Parathyroid adenoma (tissue), 2 donors: Measurements from ENCODE around the gene ARHGEF11.

Experiments used
- H2AFZ ChIP-seq: fragments of 300-600 bp; sonication (generic); one replicate; pipeline ENCODE4 v1.7.0; 2017; ENCODE audit warnings: antibody characterized with exemption, mild to moderate bottlenecking
- H3K27ac ChIP-seq: fragments of 300-600 bp; sonication (generic); one replicate; pipeline ENCODE4 v1.7.0; 2017
- H3K27me3 ChIP-seq: fragments of 300-600 bp; sonication (generic); one replicate; pipeline ENCODE4 v1.7.0; 2017; ENCODE audit warnings: low read length; ENCODE audit not compliant: control insufficient read depth, insufficient read depth
- H3K36me3 ChIP-seq: fragments of 300-600 bp; sonication (generic); one replicate; pipeline ENCODE4 v1.7.0; 2017; ENCODE audit warnings: low read length; ENCODE audit not compliant: control insufficient read depth, insufficient read depth
- H3K4me1 ChIP-seq: fragments of 300-600 bp; sonication (generic); one replicate; pipeline ENCODE4 v1.7.0; 2017; ENCODE audit warnings: control low read depth
- H3K4me2 ChIP-seq: fragments of 300-600 bp; sonication (generic); one replicate; pipeline ENCODE4 v1.7.0; 2017; ENCODE audit warnings: low read length
- H3K4me3 ChIP-seq: fragments of 300-600 bp; sonication (generic); one replicate; pipeline ENCODE4 v1.7.0; 2017; ENCODE audit warnings: low read depth, low read length
- H3K79me2 ChIP-seq: fragments of 300-600 bp; sonication (generic); one replicate; pipeline ENCODE4 v1.7.0; 2017; ENCODE audit warnings: control low read depth
- H3K9ac ChIP-seq: fragments of 300-600 bp; sonication (generic); one replicate; pipeline ENCODE4 v1.7.0; 2017; ENCODE audit warnings: mild to moderate bottlenecking
- H3K9me3 ChIP-seq: fragments of 300-600 bp; sonication (generic); one replicate; pipeline ENCODE4 v1.7.0; 2017; ENCODE audit warnings: low read length; ENCODE audit not compliant: control insufficient read depth
- TF ChIP-seq, protein P1 (sequence below): fragments of 300-600 bp; sonication (generic); IDR thresholded peaks from one replicate; pipeline ENCODE4 v1.7.0; 2017; ENCODE audit warnings: antibody characterized with exemption, mild to moderate bottlenecking
- donor health status: primary hyperparathyroidism.

Gene ARHGEF11

DNA sequence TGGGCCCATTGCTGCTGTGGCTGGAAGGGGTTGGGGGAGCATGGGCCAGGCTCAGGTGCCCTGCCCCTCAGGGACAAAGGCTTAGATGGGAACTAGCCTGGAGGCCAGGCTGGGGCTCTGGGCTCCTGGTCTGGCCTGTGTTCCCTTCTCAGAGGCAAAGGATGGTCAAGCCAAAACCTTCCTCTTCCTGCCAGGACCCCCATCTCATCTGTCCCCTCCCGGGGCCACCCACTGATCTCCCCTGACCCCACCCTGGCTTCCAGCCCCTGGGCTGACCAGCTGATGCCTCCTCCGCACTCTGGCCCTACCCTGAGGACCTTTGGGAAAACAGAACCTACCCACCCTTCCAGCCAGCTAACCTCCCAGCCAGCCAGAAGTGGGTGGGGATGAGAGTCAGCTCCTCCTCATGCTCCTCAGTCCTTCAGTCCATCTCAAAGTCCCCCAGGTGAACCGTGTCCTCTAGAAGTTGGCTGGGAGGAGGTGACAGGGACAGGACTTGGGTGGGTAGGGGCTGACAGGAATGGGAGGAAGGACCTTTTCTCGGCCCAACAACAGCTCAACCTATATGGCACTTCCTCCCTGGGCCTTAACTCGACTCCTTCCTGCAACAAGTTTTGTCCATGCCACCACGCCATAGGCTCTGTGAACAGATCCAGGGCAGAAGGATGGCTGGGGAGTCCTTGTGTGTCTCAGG, 144.5 kb downstream of the ARHGEF11 start:
- no peak overlapping the region for H3K9ac ChIP-seq
- H3K4me2 ChIP-seq = no peak overlapping the region
- H3K4me1 ChIP-seq = peaks cover 2% of the 10 kb centered on the region
- H3K27me3 ChIP-seq = no peaks in the 10 kb centered on the region
- no peak overlapping the region for H3K4me3 ChIP-seq
- no peaks in the 10 kb centered on the region for H3K9me3 ChIP-seq
- H3K36me3 ChIP-seq = no peaks in the 10 kb centered on the region
- TF ChIP-seq, protein P1, sequence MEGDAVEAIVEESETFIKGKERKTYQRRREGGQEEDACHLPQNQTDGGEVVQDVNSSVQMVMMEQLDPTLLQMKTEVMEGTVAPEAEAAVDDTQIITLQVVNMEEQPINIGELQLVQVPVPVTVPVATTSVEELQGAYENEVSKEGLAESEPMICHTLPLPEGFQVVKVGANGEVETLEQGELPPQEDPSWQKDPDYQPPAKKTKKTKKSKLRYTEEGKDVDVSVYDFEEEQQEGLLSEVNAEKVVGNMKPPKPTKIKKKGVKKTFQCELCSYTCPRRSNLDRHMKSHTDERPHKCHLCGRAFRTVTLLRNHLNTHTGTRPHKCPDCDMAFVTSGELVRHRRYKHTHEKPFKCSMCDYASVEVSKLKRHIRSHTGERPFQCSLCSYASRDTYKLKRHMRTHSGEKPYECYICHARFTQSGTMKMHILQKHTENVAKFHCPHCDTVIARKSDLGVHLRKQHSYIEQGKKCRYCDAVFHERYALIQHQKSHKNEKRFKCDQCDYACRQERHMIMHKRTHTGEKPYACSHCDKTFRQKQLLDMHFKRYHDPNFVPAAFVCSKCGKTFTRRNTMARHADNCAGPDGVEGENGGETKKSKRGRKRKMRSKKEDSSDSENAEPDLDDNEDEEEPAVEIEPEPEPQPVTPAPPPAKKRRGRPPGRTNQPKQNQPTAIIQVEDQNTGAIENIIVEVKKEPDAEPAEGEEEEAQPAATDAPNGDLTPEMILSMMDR = no peak
- no peak overlapping the region for H3K27ac ChIP-seq
- H3K79me2 ChIP-seq = no peaks in the 10 kb centered on the region
- H2AFZ ChIP-seq = no peak overlapping the region

DNA sequence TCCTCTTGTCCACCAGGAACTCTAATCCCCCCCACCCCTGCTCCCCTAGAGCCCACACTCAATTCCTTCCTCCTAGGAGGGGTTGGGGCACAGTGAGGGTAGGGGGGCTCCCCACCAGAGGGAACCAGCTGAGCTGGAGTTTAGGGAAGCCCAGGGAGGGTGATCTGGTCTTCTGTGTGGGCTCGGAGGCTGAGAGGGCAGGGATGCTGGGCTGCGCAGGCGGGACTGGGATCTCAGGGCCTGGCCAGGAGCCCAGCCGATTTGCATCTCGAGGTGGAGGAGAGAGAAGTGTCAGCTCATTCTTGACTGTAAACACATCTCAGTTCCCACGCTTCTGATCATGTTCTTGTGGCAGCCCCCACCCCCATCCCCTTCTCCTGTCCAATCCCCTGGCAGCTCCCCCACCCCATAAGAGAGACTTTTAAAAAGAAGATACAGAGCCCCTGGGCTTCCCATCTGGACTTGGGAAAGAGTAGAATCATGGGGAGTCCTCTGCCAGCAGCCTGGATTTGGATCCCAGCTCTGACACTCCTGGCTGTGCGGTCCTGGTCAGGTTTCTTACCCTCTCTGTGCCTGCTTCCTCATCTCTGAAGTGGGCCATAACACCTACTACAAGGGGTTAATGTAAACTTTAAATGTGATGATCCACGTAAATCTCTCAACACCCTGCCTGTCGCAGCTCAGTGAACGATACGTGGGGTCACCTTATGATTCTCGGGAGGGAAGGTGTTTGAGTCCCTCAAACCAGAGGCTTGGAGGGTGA, 145.4 kb downstream of the ARHGEF11 start:
- Histone ChIP-seq H3K27me3 (no peaks in the 10 kb centered on the region), H3K9ac (no peak overlapping the region), H3K9me3 (no peaks in the 10 kb centered on the region), H3K79me2 (no peaks in the 10 kb centered on the region), H3K4me1 (peaks cover 2% of the 10 kb centered on the region), H3K4me3 (no peak overlapping the region), H3K4me2 (no peak overlapping the region), H2AFZ (no peak overlapping the region), H3K27ac (no peak overlapping the region), H3K36me3 (no peaks in the 10 kb centered on the region)
- TF ChIP-seq, protein P1 = no peak

DNA sequence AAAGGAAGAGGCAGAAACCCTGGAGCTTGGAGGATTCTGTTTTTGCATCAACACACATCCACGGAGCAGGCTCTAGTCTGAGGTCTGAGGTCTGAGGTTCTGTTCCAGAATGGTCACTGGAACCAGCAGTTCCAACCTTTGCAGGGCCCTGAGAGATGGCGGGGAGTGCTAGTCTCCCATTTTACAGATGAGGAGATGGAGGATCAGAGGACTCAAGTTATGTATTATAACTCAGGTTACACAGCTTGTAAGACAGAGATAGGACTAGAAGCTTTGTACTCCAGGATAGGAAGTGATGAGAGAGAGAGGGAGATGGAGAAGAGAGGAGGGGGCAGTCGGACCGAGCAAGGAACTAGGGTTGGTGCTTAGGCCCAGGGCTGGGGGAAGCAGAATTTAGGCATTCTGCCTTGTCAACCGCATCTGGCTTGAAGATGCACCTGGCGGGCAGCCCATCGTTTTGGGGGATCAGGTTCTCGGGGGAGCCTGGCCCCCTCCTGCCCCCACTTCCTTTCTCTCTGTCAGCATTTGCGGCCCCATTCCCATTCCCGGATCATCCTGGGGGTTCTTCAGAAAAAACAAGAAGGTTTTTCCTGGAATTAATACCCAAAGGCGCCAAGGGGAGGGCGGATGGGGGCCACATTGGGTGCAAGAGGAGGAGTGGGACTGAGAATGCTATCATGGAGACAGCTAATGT, 146.4 kb downstream of the ARHGEF11 start:
- H3K4me2 ChIP-seq = no peak overlapping the region
- H3K79me2 ChIP-seq = no peaks in the 10 kb centered on the region
- no peak overlapping the region for H3K4me3 ChIP-seq
- H3K9me3 ChIP-seq = no peaks in the 10 kb centered on the region
- H2AFZ ChIP-seq = no peak overlapping the region
- H3K36me3 ChIP-seq = no peaks in the 10 kb centered on the region
- no peak overlapping the region for H3K9ac ChIP-seq
- TF ChIP-seq, protein P1 = no peak
- no peak overlapping the region for H3K27ac ChIP-seq
- H3K4me1 ChIP-seq = peaks cover 2% of the 10 kb centered on the region
- no peaks in the 10 kb centered on the region for H3K27me3 ChIP-seq

DNA sequence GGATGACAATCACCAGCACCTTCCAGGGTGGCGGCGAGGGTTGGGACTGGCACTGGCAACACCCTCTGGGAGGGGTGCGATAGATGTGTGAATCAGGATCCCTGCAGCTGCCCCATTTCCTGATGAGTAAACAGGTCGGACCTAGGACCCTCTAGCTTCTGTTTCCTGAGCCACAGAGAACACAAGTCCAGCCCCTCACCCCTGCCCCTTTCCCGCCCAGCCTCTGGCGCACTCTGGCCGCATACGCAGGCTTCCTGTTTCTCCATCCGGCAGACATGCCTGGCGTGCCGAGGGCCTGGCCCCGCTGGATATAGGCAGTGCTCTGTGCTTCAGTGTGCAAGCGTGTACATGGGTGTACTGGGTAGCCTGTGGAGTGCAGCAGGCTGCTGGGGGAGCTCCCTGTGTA, 147.4 kb downstream of the ARHGEF11 start:
- Histone ChIP-seq H3K9ac (no peak overlapping the region), H3K79me2 (no peaks in the 10 kb centered on the region), H3K27me3 (no peaks in the 10 kb centered on the region), H3K4me2 (peak overlapping the region; percentile 28), H3K4me3 (no peak overlapping the region), H2AFZ (no peak overlapping the region), H3K4me1 (peaks cover 2% of the 10 kb centered on the region), H3K9me3 (no peaks in the 10 kb centered on the region), H3K36me3 (no peaks in the 10 kb centered on the region), H3K27ac (no peak overlapping the region)
- TF ChIP-seq, protein P1 = no peak
